ENCODE results near the gene CCDC171. TPM values are rescaled to one million over a fixed set of nuclear protein-coding genes. Genes with fewer than 3 reads are reported as not detected.
"Not testable (repeated sequence)": the region's sequence is repeated elsewhere in the genome, so short reads cannot be mapped to it uniquely, and the experiment has no call there.

CCDC171 gene
- polyA plus RNA-seq, 2 donors = 0.55 to 1.2 TPM

DNA sequence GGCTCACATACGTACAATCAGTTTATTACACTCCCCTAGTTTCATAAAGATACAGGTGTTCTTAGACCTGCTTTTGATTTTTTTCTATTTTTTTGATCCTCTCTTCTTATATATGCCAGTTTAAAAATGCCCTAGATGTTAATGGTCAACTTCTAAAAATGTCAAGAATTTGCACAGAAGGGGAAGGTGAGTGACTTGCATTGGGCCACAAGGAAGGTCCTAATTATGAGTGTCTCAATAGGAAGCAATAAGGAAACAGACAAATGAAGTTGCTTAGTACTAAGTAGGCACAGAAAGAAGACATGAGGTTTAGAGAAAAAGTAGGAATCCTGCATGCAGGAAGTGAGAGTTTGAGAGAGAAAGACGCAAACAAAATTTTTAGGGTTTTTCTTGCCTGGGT lies 3.2 kb upstream of the CCDC171 start:
- H3K27me3 ChIP-seq (ENCODE audit: control insufficient read depth in 1 of 2, insufficient read depth in 2 of 2, low read length in 2 of 2) = no peaks in the 10 kb centered on the region
- no peaks in the 10 kb centered on the region for H3K36me3 ChIP-seq (ENCODE audit: control insufficient read depth in 2 of 2, insufficient read depth in 2 of 2, low read length in 1 of 2)
- WGBS, 2 donors = 91 to 96% methylated on average over 2 of the region's 2 CpGs

GRCh38 chr9:15553528-15553898 lies 670 bp downstream of the CCDC171 start:
- no peaks in the 10 kb centered on the region for H3K4me1 ChIP-seq (ENCODE audit: control insufficient read depth in 2 of 2, insufficient read depth in 2 of 2, low read length in 1 of 2)
- H3K27ac ChIP-seq (ENCODE audit: low read depth in 2 of 2, low read length in 1 of 2) = peak overlapping the region; percentile 87 to 95
- no peaks in the 10 kb centered on the region for H3K9me3 ChIP-seq (ENCODE audit: control insufficient read depth in 2 of 2, insufficient read depth in 1 of 2, low read depth in 1 of 2, low read length in 1 of 2)
- H3K36me3 ChIP-seq (ENCODE audit: control insufficient read depth in 2 of 2, insufficient read depth in 2 of 2, low read length in 1 of 2) = no peaks in the 10 kb centered on the region
- H3K4me3 ChIP-seq (ENCODE audit: low read depth in 1 of 2, low read length in 2 of 2) = peak overlapping the region; percentile 72
- no peaks in the 10 kb centered on the region for H3K27me3 ChIP-seq (ENCODE audit: control insufficient read depth in 1 of 2, insufficient read depth in 2 of 2, low read length in 2 of 2)
- WGBS, 2 donors = 1% methylated on average over 13 of the region's 13 CpGs

More for the DNA sequence above, 3.2 kb upstream of the CCDC171 start:
- H3K9me3 ChIP-seq (ENCODE audit: control insufficient read depth in 2 of 2, insufficient read depth in 1 of 2, low read depth in 1 of 2, low read length in 1 of 2) = no peaks in the 10 kb centered on the region
- no peaks in the 10 kb centered on the region for H3K4me1 ChIP-seq (ENCODE audit: control insufficient read depth in 2 of 2, insufficient read depth in 2 of 2, low read length in 1 of 2)
- H3K4me3 ChIP-seq (ENCODE audit: low read depth in 1 of 2, low read length in 2 of 2) = no peak overlapping the region
- no peak overlapping the region for H3K27ac ChIP-seq (ENCODE audit: low read depth in 2 of 2, low read length in 1 of 2)

DNA sequence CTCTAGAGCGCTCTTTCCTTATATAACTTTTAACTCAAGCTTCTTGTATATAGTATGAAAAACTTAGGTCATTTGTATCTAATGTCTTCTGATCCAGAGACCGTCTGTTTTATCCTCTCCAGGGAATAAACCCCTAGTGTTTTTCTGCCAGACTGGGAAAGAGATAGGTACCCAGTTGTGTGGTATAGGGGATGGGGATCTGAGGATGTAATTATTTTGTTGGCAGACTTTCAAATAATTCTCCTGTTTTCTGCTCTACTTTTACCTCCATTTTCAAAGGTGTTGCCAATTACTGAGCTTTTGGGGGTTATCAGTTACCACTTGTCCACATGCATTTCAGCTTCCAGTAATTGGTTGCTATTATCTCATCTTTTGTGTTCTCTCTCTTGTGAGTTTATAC lies 17.9 kb downstream of the CCDC171 start:
- H3K9me3 ChIP-seq (ENCODE audit: control insufficient read depth in 2 of 2, insufficient read depth in 1 of 2, low read depth in 1 of 2, low read length in 1 of 2) = no peaks in the 10 kb centered on the region
- H3K27ac ChIP-seq (ENCODE audit: low read depth in 2 of 2, low read length in 1 of 2) = no peak overlapping the region
- no peaks in the 10 kb centered on the region for H3K4me1 ChIP-seq (ENCODE audit: control insufficient read depth in 2 of 2, insufficient read depth in 2 of 2, low read length in 1 of 2)
- no peaks in the 10 kb centered on the region for H3K36me3 ChIP-seq (ENCODE audit: control insufficient read depth in 2 of 2, insufficient read depth in 2 of 2, low read length in 1 of 2)
- H3K27me3 ChIP-seq (ENCODE audit: control insufficient read depth in 1 of 2, insufficient read depth in 2 of 2, low read length in 2 of 2) = no peaks in the 10 kb centered on the region
- no peak overlapping the region for H3K4me3 ChIP-seq (ENCODE audit: low read depth in 1 of 2, low read length in 2 of 2)
- 82 to 90% methylated on average over 2 of the region's 2 CpGs for WGBS, 2 donors

DNA sequence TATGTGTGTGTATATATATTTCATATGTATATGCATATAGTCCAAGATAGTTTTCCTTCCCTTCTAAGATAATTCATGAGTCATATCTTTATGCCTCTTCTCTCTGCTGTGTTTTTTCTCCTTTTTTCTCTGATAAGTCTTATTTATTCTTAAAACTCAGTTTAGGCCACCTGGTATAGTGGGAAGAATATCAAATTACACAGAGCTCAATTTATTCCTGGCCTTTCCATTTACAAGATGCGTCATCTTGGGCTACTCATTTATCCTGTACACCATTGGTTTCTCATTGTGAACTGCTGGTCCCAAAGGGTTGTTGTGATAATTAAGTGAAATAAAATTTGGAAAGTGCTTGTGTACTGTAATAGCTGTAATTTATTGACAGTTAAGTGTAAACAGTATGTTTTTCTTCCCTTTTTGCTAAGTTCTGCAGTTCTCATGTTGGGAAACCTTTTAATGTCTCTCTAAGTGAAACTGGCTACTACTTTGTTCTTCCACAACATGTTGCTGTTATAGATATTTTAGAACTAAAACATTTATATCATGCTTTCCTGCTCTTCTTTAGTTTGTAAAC lies 19.4 kb downstream of the CCDC171 start:
- no peak overlapping the region for H3K27ac ChIP-seq (ENCODE audit: low read depth in 2 of 2, low read length in 1 of 2)
- H3K9me3 ChIP-seq (ENCODE audit: control insufficient read depth in 2 of 2, insufficient read depth in 1 of 2, low read depth in 1 of 2, low read length in 1 of 2) = no peaks in the 10 kb centered on the region
- no peaks in the 10 kb centered on the region for H3K27me3 ChIP-seq (ENCODE audit: control insufficient read depth in 1 of 2, insufficient read depth in 2 of 2, low read length in 2 of 2)
- 88 to 94% methylated on average over 1 of the region's 1 CpG for WGBS, 2 donors
- H3K4me1 ChIP-seq (ENCODE audit: control insufficient read depth in 2 of 2, insufficient read depth in 2 of 2, low read length in 1 of 2) = no peaks in the 10 kb centered on the region
- H3K36me3 ChIP-seq (ENCODE audit: control insufficient read depth in 2 of 2, insufficient read depth in 2 of 2, low read length in 1 of 2) = no peaks in the 10 kb centered on the region
- H3K4me3 ChIP-seq (ENCODE audit: low read depth in 1 of 2, low read length in 2 of 2) = no peak overlapping the region

- no peak overlapping the region for H3K27ac ChIP-seq (ENCODE audit: low read depth in 2 of 2, low read length in 1 of 2)
- 74 to 75% methylated on average over 8 of the region's 8 CpGs for WGBS, 2 donors
These were observed 23.7 kb downstream of the CCDC171 start for GRCh38 chr9:15576350-15577050.

GRCh38 chr9:15578714-15579113 lies 25.9 kb downstream of the CCDC171 start:
- Histone ChIP-seq H3K27me3 (ENCODE audit: control insufficient read depth in 1 of 2, insufficient read depth in 2 of 2, low read length in 2 of 2) (no peaks in the 10 kb centered on the region), H3K9me3 (ENCODE audit: control insufficient read depth in 2 of 2, insufficient read depth in 1 of 2, low read depth in 1 of 2, low read length in 1 of 2) (no peaks in the 10 kb centered on the region), H3K4me1 (ENCODE audit: control insufficient read depth in 2 of 2, insufficient read depth in 2 of 2, low read length in 1 of 2) (no peaks in the 10 kb centered on the region), H3K27ac (ENCODE audit: low read depth in 2 of 2, low read length in 1 of 2) (no peak overlapping the region), H3K4me3 (ENCODE audit: low read depth in 1 of 2, low read length in 2 of 2) (no peak overlapping the region), H3K36me3 (ENCODE audit: control insufficient read depth in 2 of 2, insufficient read depth in 2 of 2, low read length in 1 of 2) (no peaks in the 10 kb centered on the region)
- WGBS, 2 donors = 84 to 87% methylated on average over 6 of the region's 6 CpGs

More at GRCh38 chr9:15576350-15577050, 23.7 kb downstream of the CCDC171 start:
- H3K9me3 ChIP-seq (ENCODE audit: control insufficient read depth in 2 of 2, insufficient read depth in 1 of 2, low read depth in 1 of 2, low read length in 1 of 2) = no peaks in the 10 kb centered on the region
- no peaks in the 10 kb centered on the region for H3K4me1 ChIP-seq (ENCODE audit: control insufficient read depth in 2 of 2, insufficient read depth in 2 of 2, low read length in 1 of 2)
- H3K27me3 ChIP-seq (ENCODE audit: control insufficient read depth in 1 of 2, insufficient read depth in 2 of 2, low read length in 2 of 2) = no peaks in the 10 kb centered on the region
- no peaks in the 10 kb centered on the region for H3K36me3 ChIP-seq (ENCODE audit: control insufficient read depth in 2 of 2, insufficient read depth in 2 of 2, low read length in 1 of 2)
- no peak overlapping the region for H3K4me3 ChIP-seq (ENCODE audit: low read depth in 1 of 2, low read length in 2 of 2)

DNA sequence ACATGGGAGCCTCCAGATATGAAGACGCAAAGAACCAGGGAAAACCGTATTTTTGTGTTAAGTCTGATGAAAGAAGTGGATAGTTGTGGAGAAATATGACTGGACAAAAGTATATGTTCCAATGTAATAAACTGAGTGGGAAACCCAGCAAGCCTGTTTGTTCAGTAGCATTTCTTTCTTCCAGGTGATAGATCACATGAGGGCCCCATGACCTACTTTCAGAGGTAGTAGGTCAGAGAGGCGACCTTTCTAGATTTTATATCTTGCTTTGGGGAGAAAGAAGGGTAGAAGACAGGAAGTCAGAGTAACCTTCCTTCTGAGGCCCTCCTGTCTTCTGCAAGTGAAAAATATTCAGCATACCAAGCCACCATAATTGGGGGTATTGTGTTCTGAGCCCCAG lies 31.5 kb downstream of the CCDC171 start:
- 91 to 95% methylated on average over 3 of the region's 3 CpGs for WGBS, 2 donors
- Histone ChIP-seq H3K4me3 (ENCODE audit: low read depth in 1 of 2, low read length in 2 of 2) (no peak overlapping the region), H3K9me3 (ENCODE audit: control insufficient read depth in 2 of 2, insufficient read depth in 1 of 2, low read depth in 1 of 2, low read length in 1 of 2) (no peaks in the 10 kb centered on the region), H3K27me3 (ENCODE audit: control insufficient read depth in 1 of 2, insufficient read depth in 2 of 2, low read length in 2 of 2) (no peaks in the 10 kb centered on the region), H3K36me3 (ENCODE audit: control insufficient read depth in 2 of 2, insufficient read depth in 2 of 2, low read length in 1 of 2) (no peaks in the 10 kb centered on the region), H3K4me1 (ENCODE audit: control insufficient read depth in 2 of 2, insufficient read depth in 2 of 2, low read length in 1 of 2) (no peaks in the 10 kb centered on the region), H3K27ac (ENCODE audit: low read depth in 2 of 2, low read length in 1 of 2) (no peak overlapping the region)

DNA sequence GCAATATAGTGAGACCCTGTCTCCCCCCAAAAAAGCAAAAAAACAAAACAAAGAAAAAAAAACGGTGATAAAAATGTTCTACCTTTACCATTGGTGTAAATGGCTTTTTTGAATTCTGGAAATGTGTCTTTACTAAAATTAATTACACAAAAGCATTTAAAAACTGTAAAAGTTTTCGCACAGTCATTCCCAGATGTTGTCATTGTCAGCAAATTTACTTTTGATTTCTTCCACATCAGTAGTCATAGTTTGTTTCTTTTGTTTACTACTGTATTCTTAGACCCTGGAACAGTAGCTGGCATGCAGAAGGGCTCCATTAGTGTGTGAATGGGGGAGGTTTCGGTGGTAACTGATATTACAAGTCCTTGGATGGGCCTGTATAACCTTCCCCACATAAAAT lies 39.5 kb downstream of the CCDC171 start:
- H3K9me3 ChIP-seq (ENCODE audit: control insufficient read depth in 2 of 2, insufficient read depth in 1 of 2, low read depth in 1 of 2, low read length in 1 of 2) = no peaks in the 10 kb centered on the region
- no peaks in the 10 kb centered on the region for H3K36me3 ChIP-seq (ENCODE audit: control insufficient read depth in 2 of 2, insufficient read depth in 2 of 2, low read length in 1 of 2)
- no peaks in the 10 kb centered on the region for H3K4me1 ChIP-seq (ENCODE audit: control insufficient read depth in 2 of 2, insufficient read depth in 2 of 2, low read length in 1 of 2)
- no peak overlapping the region for H3K27ac ChIP-seq (ENCODE audit: low read depth in 2 of 2, low read length in 1 of 2)
- 89 to 90% methylated on average over 3 of the region's 3 CpGs for WGBS, 2 donors
- H3K27me3 ChIP-seq (ENCODE audit: control insufficient read depth in 1 of 2, insufficient read depth in 2 of 2, low read length in 2 of 2) = no peaks in the 10 kb centered on the region
- H3K4me3 ChIP-seq (ENCODE audit: low read depth in 1 of 2, low read length in 2 of 2) = no peak overlapping the region

DNA sequence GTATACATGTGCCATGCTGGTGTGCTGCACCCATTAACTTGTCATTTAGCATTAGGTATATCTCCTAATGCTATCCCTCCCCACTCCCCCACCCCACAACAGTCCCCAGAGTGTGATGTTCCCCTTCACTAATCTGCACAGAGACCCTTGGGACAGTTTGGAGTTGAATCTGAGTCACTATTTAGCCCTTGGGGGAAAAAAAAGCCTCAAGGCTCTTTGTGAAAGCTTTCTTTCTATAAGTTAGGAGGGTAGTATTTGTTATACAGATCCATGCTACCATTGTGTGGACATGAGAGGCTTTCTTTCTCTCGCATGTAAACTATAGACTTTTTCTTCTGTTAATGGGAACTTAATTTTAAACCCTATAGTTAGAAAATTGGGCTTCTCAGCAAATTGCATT lies 40.1 kb downstream of the CCDC171 start:
- not testable (repeated sequence) for H3K27me3 ChIP-seq (ENCODE audit: control insufficient read depth in 1 of 2, insufficient read depth in 2 of 2, low read length in 2 of 2); H3K9me3 ChIP-seq (ENCODE audit: control insufficient read depth in 2 of 2, insufficient read depth in 1 of 2, low read depth in 1 of 2, low read length in 1 of 2); H3K36me3 ChIP-seq (ENCODE audit: control insufficient read depth in 2 of 2, insufficient read depth in 2 of 2, low read length in 1 of 2); H3K4me3 ChIP-seq (ENCODE audit: low read depth in 1 of 2, low read length in 2 of 2); H3K27ac ChIP-seq (ENCODE audit: low read depth in 2 of 2, low read length in 1 of 2); H3K4me1 ChIP-seq (ENCODE audit: control insufficient read depth in 2 of 2, insufficient read depth in 2 of 2, low read length in 1 of 2)
- WGBS, 2 donors = 81 to 92% methylated on average over 1 of the region's 1 CpG

DNA sequence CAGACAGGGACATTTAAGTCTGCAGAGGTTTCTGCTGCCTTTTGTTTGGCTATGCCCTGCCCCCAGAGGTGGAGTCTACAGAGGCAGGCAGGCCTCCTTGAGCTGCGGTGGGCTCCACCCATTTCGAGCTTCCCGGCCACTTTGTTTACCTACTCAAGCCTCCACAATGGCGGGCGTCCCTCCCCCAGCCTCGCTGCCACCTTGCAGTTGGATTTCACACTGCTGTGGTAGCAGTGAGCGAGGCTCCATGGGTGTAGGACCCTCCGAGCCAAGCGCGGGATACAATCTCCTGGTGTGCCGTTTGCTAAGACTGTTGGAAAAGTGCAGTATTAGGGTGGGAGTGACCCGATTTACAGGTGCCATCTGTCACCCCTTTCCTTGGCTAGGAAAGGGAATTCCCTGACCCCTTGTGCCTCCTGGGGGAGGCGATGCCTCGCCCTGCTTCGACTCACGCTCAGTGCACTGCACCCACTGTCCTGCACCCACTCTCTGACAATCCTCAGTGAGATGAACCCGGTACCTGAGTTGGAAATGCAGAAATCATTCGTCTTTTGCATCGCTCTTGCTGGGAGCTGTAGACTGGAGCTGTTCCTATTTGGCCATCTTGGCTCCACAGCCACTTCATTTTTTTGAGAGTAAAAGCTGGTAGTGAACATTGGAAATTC lies 48.0 kb downstream of the CCDC171 start:
- not testable (repeated sequence) for H3K9me3 ChIP-seq (ENCODE audit: control insufficient read depth in 2 of 2, insufficient read depth in 1 of 2, low read depth in 1 of 2, low read length in 1 of 2); H3K27me3 ChIP-seq (ENCODE audit: control insufficient read depth in 1 of 2, insufficient read depth in 2 of 2, low read length in 2 of 2); H3K4me3 ChIP-seq (ENCODE audit: low read depth in 1 of 2, low read length in 2 of 2); H3K27ac ChIP-seq (ENCODE audit: low read depth in 2 of 2, low read length in 1 of 2); H3K4me1 ChIP-seq (ENCODE audit: control insufficient read depth in 2 of 2, insufficient read depth in 2 of 2, low read length in 1 of 2); H3K36me3 ChIP-seq (ENCODE audit: control insufficient read depth in 2 of 2, insufficient read depth in 2 of 2, low read length in 1 of 2)
- 92 to 96% methylated on average over 19 of the region's 19 CpGs for WGBS, 2 donors
